Vagina (tissue), 2 donors: ENCODE data around the gene SELENOV.

Experiments
- CTCF ChIP-seq, 3 experiments: fragments of 450-650 bp in 2 of 3; fragments of 200-600 bp in 1 of 3; sonication (generic) in 1 of 3; IDR thresholded peaks; one replicate each; pipeline ENCODE4 v1.5.1; 2017 to 2019; ENCODE audit warnings: antibody characterized with exemption in 3 of 3, mild to moderate bottlenecking in 2 of 3, moderate library complexity in 2 of 3
- POLR2A ChIP-seq, 2 donors: fragments of 450-650 bp; IDR thresholded peaks; one replicate each; pipeline ENCODE4 v1.6.1; 2017; ENCODE audit warnings: antibody characterized with exemption in 2 of 2, mild to moderate bottlenecking in 2 of 2, moderate library complexity in 2 of 2
- POLR2AphosphoS5 ChIP-seq, 2 donors: sonication (generic); formaldehyde crosslinking; IDR thresholded peaks; one replicate each; pipeline ENCODE4 v1.9.0; 2017; ENCODE audit warnings: antibody characterized with exemption in 2 of 2, mild to moderate bottlenecking in 2 of 2, low read depth in 1 of 2; ENCODE audit not compliant: insufficient read depth in 1 of 2

GRCh38 chr19:39507715-39508364, 7.1 kb upstream of the SELENOV start:
- TF ChIP-seq CTCF (IDR thresholded peaks at IDR 0.05) = no peak
- TF ChIP-seq POLR2AphosphoS5 (IDR thresholded peaks at IDR 0.05; ENCODE audit: insufficient read depth in 1 of 2, low read depth in 1 of 2) = no peak
- TF ChIP-seq POLR2A (IDR thresholded peaks at IDR 0.05) = no peak
